HG02943 (cell line): Measurements from ENCODE around the gene ACSL1.
A peak's percentile ranks its signal among the peaks of the same experiment; 100 is the strongest.

Experiments used
- ATAC-seq: cut with Tn5 transposase; IDR thresholded peaks from one replicate; pipeline ENCODE4 v1.9.1; 2021; ENCODE audit warnings: mild to moderate bottlenecking, low read depth, moderate library complexity; ENCODE audit not compliant: unreplicated experiment

Gene ACSL1, protein sequence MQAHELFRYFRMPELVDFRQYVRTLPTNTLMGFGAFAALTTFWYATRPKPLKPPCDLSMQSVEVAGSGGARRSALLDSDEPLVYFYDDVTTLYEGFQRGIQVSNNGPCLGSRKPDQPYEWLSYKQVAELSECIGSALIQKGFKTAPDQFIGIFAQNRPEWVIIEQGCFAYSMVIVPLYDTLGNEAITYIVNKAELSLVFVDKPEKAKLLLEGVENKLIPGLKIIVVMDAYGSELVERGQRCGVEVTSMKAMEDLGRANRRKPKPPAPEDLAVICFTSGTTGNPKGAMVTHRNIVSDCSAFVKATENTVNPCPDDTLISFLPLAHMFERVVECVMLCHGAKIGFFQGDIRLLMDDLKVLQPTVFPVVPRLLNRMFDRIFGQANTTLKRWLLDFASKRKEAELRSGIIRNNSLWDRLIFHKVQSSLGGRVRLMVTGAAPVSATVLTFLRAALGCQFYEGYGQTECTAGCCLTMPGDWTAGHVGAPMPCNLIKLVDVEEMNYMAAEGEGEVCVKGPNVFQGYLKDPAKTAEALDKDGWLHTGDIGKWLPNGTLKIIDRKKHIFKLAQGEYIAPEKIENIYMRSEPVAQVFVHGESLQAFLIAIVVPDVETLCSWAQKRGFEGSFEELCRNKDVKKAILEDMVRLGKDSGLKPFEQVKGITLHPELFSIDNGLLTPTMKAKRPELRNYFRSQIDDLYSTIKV

DNA sequence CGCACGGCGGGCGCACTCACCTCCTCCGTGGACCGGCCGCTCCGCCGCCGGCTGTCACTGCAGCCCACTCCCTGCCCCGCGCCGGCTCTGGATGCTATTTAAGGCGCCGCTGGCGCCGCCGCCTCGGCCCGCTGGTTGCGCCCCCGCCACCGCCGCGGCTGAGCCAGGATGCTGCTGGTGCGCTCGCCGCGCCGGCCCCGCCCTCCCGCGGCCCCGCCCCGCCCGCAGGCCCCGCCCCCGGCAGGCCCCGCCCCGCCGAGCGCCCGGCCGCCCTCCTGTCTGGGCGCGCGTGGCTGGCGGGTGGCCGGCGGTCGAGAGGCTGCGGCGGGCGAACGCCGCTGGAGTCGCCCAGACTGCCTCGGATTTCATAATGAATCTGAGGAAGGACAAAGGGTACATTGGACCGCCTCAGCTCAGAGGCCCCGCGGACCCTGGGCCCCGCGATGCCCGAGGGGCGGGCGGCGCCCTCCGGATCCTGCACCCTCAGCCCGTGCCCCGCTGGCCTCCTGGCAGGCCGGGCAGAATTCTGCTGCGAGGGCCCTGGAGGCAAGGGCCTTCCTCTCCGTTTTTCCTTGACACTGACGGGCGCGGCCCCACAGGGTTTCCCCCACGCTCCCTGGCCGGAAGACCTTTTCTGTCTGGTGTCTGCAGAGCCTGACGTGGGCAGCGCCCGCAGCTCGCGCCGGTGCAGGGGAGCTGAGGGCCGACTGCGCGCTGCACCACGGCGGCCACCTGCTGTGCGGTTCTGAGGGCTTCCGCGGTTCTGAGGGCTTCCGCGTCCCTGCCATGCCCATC lies at the start of gene ACSL1:
Gene ACSL1 (minus strand): TSS at position 73 of the 795 bp plus-strand sequence. CDS start 22,454 bp downstream, outside the sequence.
- peak; percentile 61 for ATAC-seq

DNA sequence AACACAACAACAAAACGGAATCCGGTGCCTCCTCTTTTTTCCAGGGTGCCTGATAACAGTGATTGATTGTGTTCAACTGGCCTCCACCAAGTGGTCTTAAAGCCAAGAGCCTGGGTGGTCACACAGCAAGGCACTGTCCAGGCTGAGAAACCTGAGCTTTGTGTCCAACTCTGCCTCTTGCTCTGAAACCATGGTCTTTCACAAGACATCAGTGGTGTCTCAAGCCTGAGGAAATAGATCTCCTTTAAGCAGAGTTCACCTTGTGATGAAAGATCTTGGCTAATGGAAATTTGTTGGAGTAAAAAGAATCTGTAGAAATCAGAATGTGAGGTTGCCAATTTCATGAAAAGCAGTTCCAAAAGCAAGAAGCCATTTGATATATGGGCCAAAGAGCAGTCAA lies 47.3 kb upstream of the ACSL1 start:
- ATAC-seq, result no peak

DNA sequence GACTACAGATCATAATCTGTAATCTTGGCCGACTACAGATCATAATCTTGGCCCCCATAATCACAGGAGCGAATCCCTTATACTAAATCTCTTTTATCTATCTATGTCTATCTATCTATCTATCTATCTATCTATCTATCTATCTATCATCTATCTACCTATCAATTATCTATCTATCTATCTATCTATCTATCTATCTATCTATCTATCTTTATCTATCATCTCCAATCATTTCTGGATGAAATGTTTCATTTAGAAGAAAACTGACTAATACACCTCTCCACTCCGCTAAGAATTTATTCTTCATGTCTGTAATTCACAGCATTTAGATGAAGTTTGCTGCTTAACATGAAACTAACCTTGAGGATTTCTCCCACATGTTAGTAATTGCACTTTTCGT lies 45.0 kb upstream of the ACSL1 start:
- ATAC-seq, result no peak

DNA sequence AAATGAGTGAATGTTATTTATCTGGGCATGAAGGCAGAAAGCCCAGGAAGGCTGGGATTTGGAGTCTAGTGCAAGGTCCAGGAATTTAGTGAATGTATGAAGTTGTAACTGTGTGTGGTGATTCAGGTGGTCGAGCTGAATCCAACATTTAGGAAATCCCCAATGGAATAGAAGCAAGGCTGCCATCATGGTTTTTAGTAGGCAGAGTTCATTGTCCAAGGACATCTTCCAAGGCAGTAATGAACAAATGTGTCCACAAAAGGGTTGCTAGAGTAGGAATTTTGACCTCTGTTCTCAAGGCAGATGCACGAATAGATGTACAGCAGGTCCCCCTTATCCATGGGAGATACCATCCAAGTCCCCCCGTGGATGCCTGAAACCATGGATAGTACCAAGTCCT lies 42.9 kb upstream of the ACSL1 start:
- no peak for ATAC-seq

DNA sequence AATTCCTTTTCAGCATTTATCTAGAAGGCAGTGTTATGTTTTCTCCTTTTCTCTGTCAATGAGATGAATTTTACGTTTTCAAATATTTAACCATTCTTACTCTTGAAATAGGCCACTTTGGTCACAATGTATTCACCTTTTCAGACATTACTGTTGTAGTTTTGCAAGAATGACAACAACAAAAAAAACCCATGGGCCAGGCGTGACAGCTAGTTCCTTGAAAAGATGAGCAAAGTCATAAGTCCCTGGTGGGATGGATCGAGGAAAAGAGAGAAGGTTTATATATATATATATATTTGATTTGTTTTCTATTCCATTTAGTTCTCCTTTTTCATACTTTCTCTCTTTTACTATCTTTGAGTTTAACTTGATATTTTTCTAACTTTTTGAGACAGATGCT lies 38.1 kb upstream of the ACSL1 start:
- ATAC-seq, result no peak

DNA sequence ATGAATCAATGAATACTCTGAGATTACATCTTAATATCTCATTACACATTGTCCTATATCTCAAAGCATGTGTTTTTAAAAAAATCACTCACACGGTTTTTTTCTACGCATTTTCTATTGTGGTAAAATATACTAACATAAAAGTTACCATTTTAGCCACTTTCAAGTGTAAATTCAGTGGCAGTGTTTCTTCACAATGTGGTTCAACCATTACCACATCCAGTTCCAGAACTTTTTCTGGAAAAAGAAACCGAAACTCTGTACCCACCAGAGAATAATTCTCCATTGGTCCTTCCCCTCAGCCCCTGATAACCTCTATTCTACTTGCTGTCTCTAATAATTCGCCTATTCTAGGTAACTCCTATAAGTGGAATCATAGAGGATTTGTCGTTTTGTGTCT lies 35.3 kb upstream of the ACSL1 start:
- no peak for ATAC-seq

DNA sequence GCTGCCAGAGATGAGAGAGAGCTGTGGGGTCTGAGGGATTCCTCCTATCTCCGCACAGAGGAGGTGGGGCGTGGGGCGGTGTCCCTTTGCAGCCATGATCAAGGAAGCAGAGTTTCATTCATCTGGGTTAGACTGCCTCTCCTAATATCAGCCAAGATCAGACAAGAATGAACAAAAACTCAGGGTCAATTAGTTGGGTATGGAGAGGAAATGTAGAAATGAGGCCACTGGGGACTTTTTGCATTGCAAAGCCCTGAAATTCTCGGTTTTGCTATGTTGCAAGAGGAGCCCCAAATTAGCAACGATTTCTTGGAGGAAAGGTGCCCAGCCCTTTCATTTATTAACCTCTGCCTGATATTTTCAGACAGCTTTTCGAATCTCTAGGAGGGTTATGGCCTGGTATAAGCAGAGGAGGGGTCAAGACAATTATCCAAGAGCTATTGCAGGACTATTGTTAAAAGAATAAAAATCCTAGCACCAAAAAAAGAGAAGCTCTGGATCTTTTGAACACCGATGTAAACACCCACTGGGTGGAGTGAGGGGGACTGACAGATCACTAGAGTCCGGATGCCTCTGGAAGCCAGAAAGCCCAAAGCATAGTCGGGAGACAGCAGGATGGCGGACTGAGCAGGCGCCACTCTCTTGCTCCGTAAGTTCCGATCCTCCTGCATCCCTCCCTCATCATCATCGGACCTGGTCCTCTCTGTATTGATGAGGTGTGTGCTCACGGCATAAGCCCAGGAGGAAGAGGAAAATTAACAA lies 34.4 kb upstream of the ACSL1 start:
- ATAC-seq, result peak; percentile 49

DNA sequence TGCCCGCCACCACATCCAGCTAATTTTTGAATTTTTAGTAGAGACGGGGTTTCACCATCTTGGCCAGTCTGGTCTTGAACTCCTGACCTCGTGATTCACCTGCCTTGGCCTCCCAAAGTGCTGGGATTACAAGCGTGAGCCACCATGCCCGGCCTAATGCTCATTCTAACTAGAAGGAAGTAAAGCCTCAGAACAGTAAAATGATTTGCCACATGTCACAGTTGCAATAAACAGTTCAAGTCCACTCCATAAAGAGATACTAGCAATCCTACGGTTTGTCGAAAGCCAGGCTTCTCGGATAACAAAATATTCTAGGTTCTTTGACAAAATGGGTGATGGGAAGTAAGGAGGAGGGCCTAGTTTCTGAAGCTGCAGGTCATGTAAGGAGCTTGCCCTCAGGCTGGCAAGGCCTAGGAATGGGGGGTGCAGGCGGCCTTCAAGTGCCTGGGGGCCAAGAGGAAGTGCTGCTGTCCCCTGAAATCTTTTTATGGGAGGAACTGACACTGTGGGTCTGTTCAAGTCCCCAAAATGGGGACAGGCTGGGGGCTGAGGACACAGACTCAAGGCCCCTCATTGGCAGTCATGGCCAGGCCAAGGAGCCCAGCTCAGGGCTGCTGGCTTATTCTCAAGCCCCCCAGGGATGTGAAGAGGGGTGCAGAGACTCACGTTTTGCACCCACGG lies 31.8 kb upstream of the ACSL1 start:
- ATAC-seq, result no peak

DNA sequence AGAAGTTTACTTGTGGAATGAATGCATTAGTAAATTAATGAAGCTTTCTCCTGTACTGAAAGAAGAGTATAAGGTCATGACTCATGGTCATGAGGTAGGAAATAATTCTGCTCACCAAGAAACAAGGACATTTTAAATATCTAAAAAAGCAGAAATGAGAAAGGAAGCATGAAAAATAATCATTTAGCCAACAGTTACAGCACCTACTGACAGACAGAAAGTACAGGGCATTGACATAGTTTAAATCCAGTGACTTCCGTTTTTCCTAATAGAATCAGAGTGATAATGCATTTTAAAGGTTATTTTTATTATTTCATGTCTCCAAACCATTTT lies 30.5 kb upstream of the ACSL1 start:
- ATAC-seq, result no peak

DNA sequence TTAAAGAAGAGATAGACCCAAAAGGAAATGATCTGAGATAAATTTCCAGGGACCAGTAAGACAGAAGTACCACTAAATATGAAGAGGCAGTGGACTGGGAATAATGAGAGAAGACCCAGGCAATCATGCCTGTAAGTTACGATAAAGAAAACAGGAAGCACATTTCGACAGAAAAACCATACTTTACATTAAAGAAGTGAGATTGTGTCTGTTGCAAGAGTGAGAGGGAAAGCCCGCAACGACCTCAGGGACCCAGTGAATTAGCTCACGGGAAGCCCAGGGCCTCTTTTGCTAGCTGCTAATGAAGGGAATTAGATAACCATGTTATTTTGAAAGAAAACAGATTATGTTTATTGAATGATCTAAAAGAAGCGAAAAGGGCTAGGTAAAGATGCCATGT lies 28.9 kb upstream of the ACSL1 start:
- no peak for ATAC-seq

DNA sequence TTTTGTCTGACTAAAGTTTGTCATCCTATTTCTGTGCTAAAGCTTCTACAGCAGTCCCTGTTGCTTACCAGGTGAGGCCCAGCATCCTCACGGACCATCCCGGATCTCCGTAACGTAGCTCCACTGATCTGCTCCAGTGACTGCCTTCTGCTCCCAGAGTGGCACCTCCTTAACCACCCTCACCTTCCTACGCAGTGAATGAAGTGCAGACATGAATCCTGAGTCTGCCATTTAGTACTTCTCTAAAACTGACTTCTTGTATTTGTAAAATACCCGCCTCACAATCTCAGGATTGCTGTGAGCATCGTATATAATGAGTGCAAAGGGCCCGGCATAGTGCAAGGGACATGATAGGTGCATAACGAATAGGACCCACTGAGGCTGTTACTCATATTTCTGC lies 27.7 kb upstream of the ACSL1 start:
- ATAC-seq, result no peak

DNA sequence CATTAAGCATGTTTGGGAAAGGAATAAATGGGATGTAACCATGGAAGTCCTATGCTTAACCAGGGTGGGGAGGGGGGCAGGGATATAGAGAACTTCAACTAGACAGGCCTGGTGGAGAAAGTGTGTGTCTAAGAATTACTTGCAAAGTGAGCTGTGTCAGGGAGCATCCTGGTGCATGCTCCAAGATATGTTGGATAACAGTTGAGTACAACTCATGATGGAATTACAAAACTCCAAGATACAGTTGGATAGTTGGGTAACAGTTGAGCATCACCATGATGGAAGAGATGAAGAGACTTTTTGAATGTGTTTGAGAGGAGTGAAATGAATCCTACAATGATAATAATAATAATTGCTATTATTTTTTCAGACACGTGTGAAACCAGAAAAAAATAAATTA lies 26.1 kb upstream of the ACSL1 start:
- ATAC-seq, result no peak

DNA sequence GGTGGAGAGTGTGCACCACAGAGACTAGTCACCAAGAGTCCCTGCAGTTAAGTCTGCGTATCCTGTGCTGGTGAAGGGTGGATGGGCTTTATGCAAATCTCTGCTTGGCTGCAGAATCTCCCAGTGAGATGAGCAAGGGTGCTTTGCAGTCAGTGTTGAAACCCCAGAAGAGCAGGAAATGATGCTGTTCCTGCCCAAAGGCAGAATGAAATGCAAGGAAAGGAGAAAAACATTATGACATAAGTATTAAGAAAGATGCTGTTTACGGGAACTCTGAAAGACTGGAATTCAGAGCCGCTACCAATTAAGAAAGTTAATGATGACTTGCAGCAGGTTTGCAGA lies 25.4 kb upstream of the ACSL1 start:
- peak; percentile 87 for ATAC-seq

DNA sequence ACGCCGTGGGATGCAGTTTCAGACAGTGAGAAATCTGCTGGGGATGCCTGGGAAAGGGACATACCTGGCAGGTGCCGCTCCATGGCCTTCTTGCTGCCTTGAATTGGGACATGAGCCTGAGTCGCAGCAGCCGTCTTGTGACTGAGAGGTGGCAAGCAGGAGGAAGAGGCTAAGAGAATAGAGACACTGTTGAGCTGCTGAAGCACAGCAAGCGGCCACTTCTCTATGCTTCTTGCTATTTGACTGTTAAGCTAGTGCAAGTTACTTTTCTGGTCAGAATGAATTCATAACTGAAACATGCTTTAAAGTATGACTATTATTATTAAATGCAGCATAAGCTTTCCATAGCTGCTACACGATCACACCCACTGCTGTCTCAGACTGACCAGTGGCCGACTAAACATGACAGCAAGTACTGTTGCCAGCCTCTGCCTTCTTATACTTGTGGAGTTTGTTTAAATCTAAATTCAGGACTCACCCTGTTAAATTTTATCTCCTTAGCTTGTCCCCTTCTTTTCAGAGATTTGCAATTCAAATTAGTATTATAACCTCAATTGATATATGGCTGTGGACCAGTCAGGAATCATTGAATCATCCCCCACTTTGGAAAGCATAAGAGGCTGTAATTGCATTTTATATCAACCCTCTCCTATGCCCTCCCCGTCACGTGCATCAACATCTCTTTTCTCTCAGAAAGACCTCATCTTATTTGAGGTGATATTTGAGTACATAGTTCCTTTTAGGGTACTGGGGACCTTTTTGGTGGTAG lies 24.8 kb upstream of the ACSL1 start:
- peak; percentile 26 for ATAC-seq

DNA sequence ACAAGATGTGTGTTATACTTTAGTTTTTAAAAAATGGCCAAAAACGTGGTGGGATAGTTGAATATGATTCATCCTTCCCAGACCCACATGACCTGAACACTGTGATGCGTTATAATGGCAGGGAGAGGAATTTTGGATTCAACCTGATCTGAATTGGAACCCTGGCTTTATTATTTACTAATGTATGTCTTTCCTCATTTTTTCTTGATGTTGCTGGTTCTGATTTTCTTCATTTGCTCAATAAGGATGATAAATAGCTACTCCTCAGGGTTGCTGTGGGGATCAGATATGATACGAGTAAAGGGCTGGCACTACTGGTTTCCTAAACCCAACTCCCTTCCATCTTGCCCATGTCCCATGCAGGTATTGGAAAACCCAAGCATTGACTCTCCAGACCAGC lies 24.2 kb upstream of the ACSL1 start:
- no peak for ATAC-seq

DNA sequence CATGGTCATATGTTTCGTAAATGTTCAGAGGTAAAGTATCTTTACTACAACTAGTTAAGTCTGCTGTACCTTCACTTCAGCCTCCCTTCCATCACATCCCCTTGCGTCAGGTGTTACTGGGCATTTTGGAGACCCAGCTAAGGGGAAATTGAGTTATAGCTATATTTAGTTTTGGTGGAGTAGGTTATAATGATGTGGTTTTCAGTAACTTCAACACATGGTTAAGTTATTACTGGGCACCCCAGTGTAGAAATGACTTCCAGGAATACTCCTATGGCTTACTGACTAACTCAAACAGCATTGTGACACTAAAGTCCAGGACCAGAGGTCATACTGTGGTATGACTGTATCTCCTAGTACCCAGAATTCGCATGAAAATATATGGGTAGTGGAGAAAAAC lies 23.4 kb upstream of the ACSL1 start:
- no peak for ATAC-seq

DNA sequence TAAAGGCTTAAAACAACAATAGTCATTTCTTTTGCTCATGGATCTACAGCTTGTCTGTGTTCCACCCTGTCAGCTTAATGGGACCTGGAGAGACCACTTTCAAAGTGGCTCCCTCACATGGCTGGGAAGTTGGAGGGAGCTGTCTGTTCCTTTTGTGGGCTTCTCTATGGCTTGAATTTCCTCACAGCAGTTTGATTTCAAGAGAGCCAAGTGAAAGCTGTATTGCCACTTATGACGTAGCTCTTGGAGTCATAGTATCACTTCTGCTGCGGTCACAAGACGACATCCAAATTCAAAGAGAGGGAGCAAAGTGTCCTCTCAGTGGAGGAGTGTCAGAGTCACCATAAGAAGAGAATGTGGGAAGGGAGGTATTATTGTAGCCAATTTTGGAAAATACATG lies 22.7 kb upstream of the ACSL1 start:
- ATAC-seq, result no peak

DNA sequence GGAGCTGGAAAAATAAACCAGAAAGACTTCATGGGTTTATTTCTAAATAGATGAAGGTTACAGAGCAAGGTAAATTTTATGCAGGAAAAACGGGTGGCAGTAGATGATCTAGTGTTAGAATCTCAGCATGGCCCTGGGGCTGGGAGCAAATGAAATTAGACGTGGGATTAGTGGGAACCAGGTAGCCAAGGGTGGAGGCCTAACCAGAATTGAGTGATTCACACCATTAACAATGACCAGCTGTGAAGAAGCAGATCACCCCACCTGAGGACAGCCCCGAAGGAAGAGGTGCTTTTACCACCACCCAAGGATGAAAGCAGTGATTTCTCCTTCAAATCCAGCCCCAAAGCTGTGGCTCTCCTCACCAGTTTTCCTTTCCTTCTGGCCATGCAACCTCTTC lies 20.8 kb upstream of the ACSL1 start:
- ATAC-seq, result no peak

DNA sequence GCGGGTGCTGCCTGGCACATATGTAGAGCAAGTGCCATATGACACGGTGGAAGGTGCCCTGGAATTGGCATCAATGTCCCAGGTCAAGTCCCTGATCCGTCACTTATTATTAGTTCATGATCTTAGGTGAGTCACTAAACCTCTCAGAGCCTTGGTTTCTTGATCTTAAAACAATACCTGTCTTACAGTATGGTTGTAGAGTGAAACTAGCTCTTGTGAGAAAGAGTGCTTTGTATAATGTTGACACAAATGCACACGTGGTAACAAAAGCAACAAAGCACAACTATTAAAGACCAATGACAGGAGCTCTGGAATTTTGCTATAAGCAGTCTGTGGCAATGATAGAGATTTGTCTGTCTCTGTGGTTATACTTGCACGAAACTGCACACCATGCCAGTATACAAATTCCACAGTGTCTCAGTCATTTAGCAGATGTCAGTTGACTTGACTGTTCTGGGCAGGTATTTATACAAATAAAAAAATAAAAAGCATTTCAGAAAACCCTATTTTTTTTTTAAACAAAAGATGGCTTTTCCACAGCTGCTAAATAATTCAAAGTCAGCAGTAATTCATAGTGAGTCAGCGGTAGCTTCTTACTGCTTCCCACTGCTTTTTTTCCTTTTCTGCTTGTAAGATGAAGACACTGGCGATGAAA lies 19.7 kb upstream of the ACSL1 start:
- no peak for ATAC-seq
